ENCODE results near the gene ZNF57.
"Not testable (repeated sequence)": the region's sequence is repeated elsewhere in the genome, so short reads cannot be mapped to it uniquely, and the experiment has no call there.

ZNF57 gene

GRCh38 chr19:2877398-2878331, 23.1 kb upstream of the ZNF57 start:
- no peaks in the 10 kb centered on the region for H3K4me1 Mint-ChIP-seq (ENCODE audit: low read depth)
- H3K9me3 Mint-ChIP-seq = peaks cover 32% of the 10 kb centered on the region
- no peak overlapping the region for H3K4me3 Mint-ChIP-seq
- no peaks in the 10 kb centered on the region for H3K27me3 Mint-ChIP-seq (ENCODE audit: low read depth)
- no peak overlapping the region for H3K27ac Mint-ChIP-seq
- peaks cover 2% of the 10 kb centered on the region for H3K36me3 Mint-ChIP-seq (ENCODE audit: low read depth)

- no peak overlapping the region for H3K27ac Mint-ChIP-seq
- H3K27me3 Mint-ChIP-seq (ENCODE audit: low read depth) = no peaks in the 10 kb centered on the region
- no peak overlapping the region for H3K4me3 Mint-ChIP-seq
- H3K4me1 Mint-ChIP-seq (ENCODE audit: low read depth) = no peaks in the 10 kb centered on the region
- peaks cover 2% of the 10 kb centered on the region for H3K36me3 Mint-ChIP-seq (ENCODE audit: low read depth)
- H3K9me3 Mint-ChIP-seq = peaks cover 22% of the 10 kb centered on the region
Measured at GRCh38 chr19:2883686-2884439, 16.9 kb upstream of the ZNF57 start.

GRCh38 chr19:2885736-2886135, 15.0 kb upstream of the ZNF57 start:
- Mint-ChIP-seq H3K36me3 (ENCODE audit: low read depth) (peaks cover 2% of the 10 kb centered on the region), H3K4me1 (ENCODE audit: low read depth) (no peaks in the 10 kb centered on the region), H3K27ac (no peak overlapping the region), H3K4me3 (no peak overlapping the region), H3K9me3 (peaks cover 15% of the 10 kb centered on the region), H3K27me3 (ENCODE audit: low read depth) (no peaks in the 10 kb centered on the region)

- Mint-ChIP-seq H3K36me3 (ENCODE audit: low read depth) (peaks cover 2% of the 10 kb centered on the region), H3K9me3 (peaks cover 19% of the 10 kb centered on the region), H3K4me1 (ENCODE audit: low read depth) (no peaks in the 10 kb centered on the region), H3K27me3 (ENCODE audit: low read depth) (no peaks in the 10 kb centered on the region), H3K27ac (no peak overlapping the region), H3K4me3 (no peak overlapping the region)
Measured at GRCh38 chr19:2887391-2887914, 13.3 kb upstream of the ZNF57 start.

- peaks cover 11% of the 10 kb centered on the region for H3K9me3 Mint-ChIP-seq
- H3K4me3 Mint-ChIP-seq = no peak overlapping the region
- no peaks in the 10 kb centered on the region for H3K27me3 Mint-ChIP-seq (ENCODE audit: low read depth)
- no peaks in the 10 kb centered on the region for H3K4me1 Mint-ChIP-seq (ENCODE audit: low read depth)
- H3K27ac Mint-ChIP-seq = no peak overlapping the region
- peaks cover under 1% of the 10 kb centered on the region for H3K36me3 Mint-ChIP-seq (ENCODE audit: low read depth)
Measured at GRCh38 chr19:2888731-2889224, 11.9 kb upstream of the ZNF57 start.

- peaks cover 13% of the 10 kb centered on the region for H3K9me3 Mint-ChIP-seq
- H3K36me3 Mint-ChIP-seq (ENCODE audit: low read depth); H3K27ac Mint-ChIP-seq; H3K4me3 Mint-ChIP-seq; H3K27me3 Mint-ChIP-seq (ENCODE audit: low read depth); H3K4me1 Mint-ChIP-seq (ENCODE audit: low read depth): not testable (repeated sequence)
Measured at GRCh38 chr19:2890531-2890930, 10.2 kb upstream of the ZNF57 start.

GRCh38 chr19:2896694-2897093, 4.0 kb upstream of the ZNF57 start:
- H3K36me3 Mint-ChIP-seq (ENCODE audit: low read depth) = peaks cover 2% of the 10 kb centered on the region
- peaks cover 24% of the 10 kb centered on the region for H3K9me3 Mint-ChIP-seq
- no peak overlapping the region for H3K27ac Mint-ChIP-seq
- no peaks in the 10 kb centered on the region for H3K27me3 Mint-ChIP-seq (ENCODE audit: low read depth)
- no peak overlapping the region for H3K4me3 Mint-ChIP-seq
- H3K4me1 Mint-ChIP-seq (ENCODE audit: low read depth) = peaks cover 6% of the 10 kb centered on the region

- no peaks in the 10 kb centered on the region for H3K27me3 Mint-ChIP-seq (ENCODE audit: low read depth)
- peak overlapping the region; percentile 12 for H3K4me3 Mint-ChIP-seq
- peaks cover 14% of the 10 kb centered on the region for H3K9me3 Mint-ChIP-seq
- peaks cover 5% of the 10 kb centered on the region for H3K36me3 Mint-ChIP-seq (ENCODE audit: low read depth)
- H3K4me1 Mint-ChIP-seq (ENCODE audit: low read depth) = peaks cover 8% of the 10 kb centered on the region
- H3K27ac Mint-ChIP-seq = no peak overlapping the region
Measured at GRCh38 chr19:2902590-2903218, 2.0 kb downstream of the ZNF57 start.

GRCh38 chr19:2903326-2903725, 2.6 kb downstream of the ZNF57 start:
- not testable (repeated sequence) for H3K9me3 Mint-ChIP-seq; H3K27ac Mint-ChIP-seq; H3K36me3 Mint-ChIP-seq (ENCODE audit: low read depth); H3K4me1 Mint-ChIP-seq (ENCODE audit: low read depth); H3K27me3 Mint-ChIP-seq (ENCODE audit: low read depth); H3K4me3 Mint-ChIP-seq

- Mint-ChIP-seq H3K9me3 (peaks cover 16% of the 10 kb centered on the region), H3K36me3 (ENCODE audit: low read depth) (peaks cover 9% of the 10 kb centered on the region), H3K27ac (no peak overlapping the region), H3K4me1 (ENCODE audit: low read depth) (peaks cover 3% of the 10 kb centered on the region), H3K27me3 (ENCODE audit: low read depth) (no peaks in the 10 kb centered on the region), H3K4me3 (no peak overlapping the region)
Measured at GRCh38 chr19:2905918-2906519, 5.3 kb downstream of the ZNF57 start.

- no peak overlapping the region for H3K4me3 Mint-ChIP-seq
- H3K27ac Mint-ChIP-seq = no peak overlapping the region
Measured at GRCh38 chr19:2906631-2907195, 6.0 kb downstream of the ZNF57 start.

GRCh38 chr19:2912306-2912705, 11.6 kb downstream of the ZNF57 start:
- H3K27ac Mint-ChIP-seq = no peak overlapping the region
- peaks cover 58% of the 10 kb centered on the region for H3K9me3 Mint-ChIP-seq
- no peak overlapping the region for H3K4me3 Mint-ChIP-seq
- H3K27me3 Mint-ChIP-seq (ENCODE audit: low read depth) = no peaks in the 10 kb centered on the region
- peaks cover 38% of the 10 kb centered on the region for H3K36me3 Mint-ChIP-seq (ENCODE audit: low read depth)
- no peaks in the 10 kb centered on the region for H3K4me1 Mint-ChIP-seq (ENCODE audit: low read depth)

More at GRCh38 chr19:2906631-2907195, 6.0 kb downstream of the ZNF57 start:
- Mint-ChIP-seq H3K9me3 (peaks cover 20% of the 10 kb centered on the region), H3K36me3 (ENCODE audit: low read depth) (peaks cover 10% of the 10 kb centered on the region), H3K4me1 (ENCODE audit: low read depth) (peaks cover 1% of the 10 kb centered on the region), H3K27me3 (ENCODE audit: low read depth) (no peaks in the 10 kb centered on the region)

GRCh38 chr19:2917275-2918184, 16.8 kb downstream of the ZNF57 start:
- Mint-ChIP-seq H3K27me3 (ENCODE audit: low read depth) (no peaks in the 10 kb centered on the region), H3K36me3 (ENCODE audit: low read depth) (peaks cover 40% of the 10 kb centered on the region), H3K27ac (no peak overlapping the region), H3K4me3 (no peak overlapping the region), H3K4me1 (ENCODE audit: low read depth) (no peaks in the 10 kb centered on the region), H3K9me3 (peaks cover 46% of the 10 kb centered on the region)
